AG09319 (cell line): ENCODE measurements around the gene SLC39A11.

ENCODE experiments used
- DNase-seq: peaks from one replicate; pipeline ENCODE4 v3.0.0-alpha.2; 2010; ENCODE audit warnings: low read depth; ENCODE audit errors: extremely low read depth
- TF ChIP-seq, protein P1 (sequence below): IDR thresholded peaks from 2 replicates; pipeline ENCODE4 v1.5.1; 2011; ENCODE audit warnings: low read depth, mild to moderate bottlenecking, inconsistent platforms, low read length, moderate library complexity

Gene SLC39A11

DNA sequence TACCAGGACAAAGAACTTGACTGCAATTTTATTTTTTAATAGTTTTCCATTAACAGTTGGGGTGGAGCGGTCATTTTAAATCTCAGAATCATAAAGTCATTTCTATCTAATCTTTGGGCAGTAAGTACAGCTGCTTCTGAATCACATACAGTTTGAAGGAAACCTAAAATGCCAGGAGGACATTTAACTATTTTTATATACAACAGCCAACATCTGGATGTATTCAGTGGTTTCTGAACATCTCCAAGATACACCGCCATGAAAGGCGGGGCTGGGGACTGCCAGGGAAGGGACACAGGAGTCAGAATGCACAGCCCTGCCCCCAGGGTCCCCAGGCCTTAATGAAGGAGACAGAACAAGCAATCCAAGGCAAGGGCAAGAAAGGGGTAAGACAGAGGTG lies 392.3 kb downstream of the SLC39A11 start:
- TF ChIP-seq, protein P1, sequence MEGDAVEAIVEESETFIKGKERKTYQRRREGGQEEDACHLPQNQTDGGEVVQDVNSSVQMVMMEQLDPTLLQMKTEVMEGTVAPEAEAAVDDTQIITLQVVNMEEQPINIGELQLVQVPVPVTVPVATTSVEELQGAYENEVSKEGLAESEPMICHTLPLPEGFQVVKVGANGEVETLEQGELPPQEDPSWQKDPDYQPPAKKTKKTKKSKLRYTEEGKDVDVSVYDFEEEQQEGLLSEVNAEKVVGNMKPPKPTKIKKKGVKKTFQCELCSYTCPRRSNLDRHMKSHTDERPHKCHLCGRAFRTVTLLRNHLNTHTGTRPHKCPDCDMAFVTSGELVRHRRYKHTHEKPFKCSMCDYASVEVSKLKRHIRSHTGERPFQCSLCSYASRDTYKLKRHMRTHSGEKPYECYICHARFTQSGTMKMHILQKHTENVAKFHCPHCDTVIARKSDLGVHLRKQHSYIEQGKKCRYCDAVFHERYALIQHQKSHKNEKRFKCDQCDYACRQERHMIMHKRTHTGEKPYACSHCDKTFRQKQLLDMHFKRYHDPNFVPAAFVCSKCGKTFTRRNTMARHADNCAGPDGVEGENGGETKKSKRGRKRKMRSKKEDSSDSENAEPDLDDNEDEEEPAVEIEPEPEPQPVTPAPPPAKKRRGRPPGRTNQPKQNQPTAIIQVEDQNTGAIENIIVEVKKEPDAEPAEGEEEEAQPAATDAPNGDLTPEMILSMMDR, result no peak
- no peak for DNase-seq

DNA sequence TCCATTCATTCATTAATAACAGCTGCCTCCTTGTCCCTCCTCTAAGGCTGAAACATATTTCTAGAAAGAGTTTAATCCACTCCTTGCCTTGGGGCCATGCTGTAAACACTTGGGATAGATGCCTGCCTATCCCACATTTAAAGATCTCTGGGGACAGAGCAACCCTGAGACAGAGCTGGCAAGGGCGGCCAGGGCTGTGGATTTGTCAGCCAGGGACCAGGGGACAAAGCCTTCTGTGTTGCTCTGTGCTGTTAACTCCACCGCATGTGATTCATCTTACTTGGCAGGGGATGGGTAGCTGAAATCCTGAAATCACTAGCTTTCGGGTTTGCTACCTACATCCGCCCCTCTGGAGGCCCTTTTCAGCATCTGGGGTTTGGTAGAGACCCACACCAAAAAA lies 392.9 kb downstream of the SLC39A11 start:
- TF ChIP-seq, protein P1, result no peak
- no peak for DNase-seq

DNA sequence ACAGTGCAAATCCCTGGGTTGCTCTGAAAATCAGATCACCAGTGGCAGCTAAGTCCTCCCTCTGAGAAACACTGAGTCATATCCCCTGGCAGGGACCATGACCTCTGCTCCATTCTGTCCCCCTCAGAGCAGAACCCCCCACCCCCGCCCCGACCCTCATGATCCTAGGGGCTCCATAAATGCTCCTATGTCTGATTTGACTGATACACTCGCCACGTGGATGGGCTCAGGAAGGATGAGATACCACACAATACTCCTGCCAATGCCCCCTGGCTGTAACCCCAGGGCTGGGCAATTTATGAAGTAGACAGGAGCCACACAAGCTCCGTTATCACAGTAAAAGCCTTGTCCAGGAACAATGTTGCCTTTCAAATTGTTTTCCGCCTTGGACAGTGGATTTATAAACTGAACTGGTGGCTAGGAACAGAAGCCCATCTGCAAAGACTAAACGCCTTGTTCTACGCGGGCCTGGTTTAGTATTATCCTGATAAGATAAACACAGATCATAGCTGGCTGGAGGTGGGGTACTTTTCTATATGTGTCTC lies 394.8 kb downstream of the SLC39A11 start:
- TF ChIP-seq, protein P1, result no peak
- no peak for DNase-seq

DNA sequence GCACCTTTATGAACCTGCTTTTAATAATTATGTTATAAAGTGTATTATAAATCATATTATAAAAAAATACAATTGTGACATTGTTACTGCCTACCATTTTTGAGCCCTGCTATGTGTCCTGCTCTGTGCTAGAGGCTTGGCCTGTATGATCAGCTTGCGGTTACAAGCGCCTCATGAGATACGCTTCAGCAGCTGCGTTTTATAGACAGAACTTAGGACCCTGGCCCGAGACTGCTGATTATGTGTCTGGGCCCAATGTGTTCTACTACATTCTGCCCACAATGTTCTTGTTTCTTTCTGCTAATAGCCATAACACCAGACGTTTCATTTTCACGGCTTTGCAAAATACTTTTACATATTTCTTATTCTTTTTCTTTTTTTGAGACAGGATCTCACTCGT lies 395.8 kb downstream of the SLC39A11 start:
- TF ChIP-seq, protein P1, result no peak

DNA sequence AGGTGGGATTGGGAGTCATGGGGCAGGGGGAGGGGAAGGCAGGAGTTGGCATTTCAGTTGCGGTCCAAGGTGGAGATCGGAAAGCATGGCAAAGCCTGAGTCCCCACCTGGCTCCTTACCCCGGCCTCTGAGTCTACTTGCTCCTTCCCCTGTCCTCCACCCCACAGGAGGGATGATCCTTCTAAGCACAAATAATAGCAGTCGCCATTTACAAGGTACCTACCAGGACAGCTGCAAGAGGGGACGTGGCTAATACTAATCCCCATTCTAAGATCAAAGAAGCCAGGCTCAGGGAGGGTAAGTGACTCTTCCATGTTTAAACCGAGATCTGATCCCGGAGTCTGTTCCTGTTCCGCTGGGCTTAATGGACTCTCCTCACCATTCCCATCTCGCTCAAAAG lies 396.3 kb downstream of the SLC39A11 start:
- DNase-seq, result no peak
- TF ChIP-seq, protein P1, result no peak

More for the DNA sequence above, 395.8 kb downstream of the SLC39A11 start:
- no peak for DNase-seq

DNA sequence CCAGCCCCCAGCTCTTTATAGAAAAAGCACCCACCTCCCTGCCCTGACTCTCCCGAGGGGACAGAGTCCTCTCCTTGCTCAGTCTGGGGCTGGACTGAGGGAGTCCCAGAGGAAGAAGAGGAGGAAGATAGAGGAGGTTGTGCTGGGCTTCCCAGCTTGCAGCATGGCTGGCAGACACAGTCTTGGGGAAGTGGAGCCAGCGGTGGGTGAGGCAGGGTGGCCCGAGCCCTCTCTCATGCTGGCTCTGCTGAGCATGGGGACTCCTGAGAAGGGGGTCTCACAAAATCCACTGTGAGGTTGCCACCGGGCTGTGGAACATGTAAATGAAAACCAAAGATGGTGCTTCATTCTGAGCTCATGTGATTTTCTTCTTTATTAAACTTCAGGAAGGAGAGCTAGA lies 398.5 kb downstream of the SLC39A11 start:
- TF ChIP-seq, protein P1, result no peak
- no peak for DNase-seq

DNA sequence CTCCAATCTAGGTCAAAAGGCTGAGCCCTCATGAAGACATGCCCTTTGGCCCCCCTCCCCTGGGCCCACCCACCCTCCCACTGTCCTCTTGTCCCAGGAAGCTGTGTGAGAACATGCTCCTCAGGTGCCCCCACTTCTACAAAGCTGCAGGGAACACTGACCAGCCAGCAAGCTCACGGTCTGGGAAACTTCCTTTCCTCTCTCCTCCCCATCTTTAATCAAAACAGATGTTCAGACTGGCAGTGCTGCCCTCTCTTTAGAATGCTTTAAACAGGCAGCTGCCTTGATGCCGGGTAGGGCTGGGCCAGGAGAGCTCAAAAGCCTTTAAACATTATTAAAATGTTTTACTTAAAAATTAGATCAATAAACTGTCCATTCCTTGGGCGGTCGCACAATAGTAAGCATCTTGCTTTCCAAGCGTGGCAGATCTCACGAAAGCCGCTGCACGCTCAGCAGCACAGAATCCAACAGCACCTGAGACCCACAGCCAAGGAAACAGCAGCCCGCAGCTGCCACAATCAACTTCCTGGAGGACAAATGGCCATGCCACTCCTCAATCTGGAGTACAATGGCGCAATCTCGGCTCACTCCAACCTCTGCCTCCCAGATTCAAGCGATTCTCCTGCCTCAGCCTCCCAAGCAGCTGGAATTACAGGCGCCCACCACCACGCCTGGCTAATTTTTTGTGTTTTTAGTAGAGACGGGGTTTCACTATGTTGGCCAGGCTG lies 399.2 kb downstream of the SLC39A11 start:
- TF ChIP-seq, protein P1, result no peak

More for the DNA sequence above, 399.2 kb downstream of the SLC39A11 start:
- no peak for DNase-seq
